NB4 (cell line): ENCODE data around the gene PTPRS.

Experiments used
- DNase-seq: peaks from one replicate; pipeline ENCODE4 v3.0.0; 2010; ENCODE audit warnings: low read depth
- H3K4me3 ChIP-seq: one replicate; pipeline ENCODE4 v1.5.1; 2011; ENCODE audit warnings: mild to moderate bottlenecking, low read depth, low read length, moderate library complexity
- CTCF ChIP-seq: IDR thresholded peaks from one replicate; pipeline ENCODE4 v1.5.1; 2012; ENCODE audit warnings: low read depth, low read length
- MAX ChIP-seq: IDR thresholded peaks from 2 replicates; pipeline ENCODE4 v1.6.1; 2011; ENCODE audit warnings: low read depth, low read length
- MYC ChIP-seq: IDR thresholded peaks from 2 replicates; pipeline ENCODE4 v1.6.1; 2011; ENCODE audit warnings: low read depth, low read length
- POLR2A ChIP-seq: IDR thresholded peaks from 2 replicates; pipeline ENCODE4 v1.6.1; 2011; ENCODE audit warnings: mild to moderate bottlenecking; ENCODE audit not compliant: insufficient read length; ENCODE audit errors: extremely low read depth

PTPRS gene

GRCh38 chr19:5303208-5303607 is 37.4 kb downstream of the PTPRS start:
- no peak for TF ChIP-seq CTCF
- no peak for TF ChIP-seq MYC
- no peak for TF ChIP-seq MAX
- no peak for TF ChIP-seq POLR2A
- no peak for DNase-seq
- H3K4me3 ChIP-seq: no peak overlapping the region

GRCh38 chr19:5302396-5302795 is 38.2 kb downstream of the PTPRS start:
- no peak for TF ChIP-seq MAX
- no peak for TF ChIP-seq POLR2A
- no peak overlapping the region for H3K4me3 ChIP-seq
- no peak for DNase-seq

- H3K4me3 ChIP-seq: no peak overlapping the region
- DNase-seq: no peak
- TF ChIP-seq MYC: no peak
- no peak for TF ChIP-seq POLR2A
- no peak for TF ChIP-seq MAX
- TF ChIP-seq CTCF: no peak
These were observed 41.5 kb downstream of the PTPRS start for GRCh38 chr19:5299137-5299536.

GRCh38 chr19:5298471-5298901 is 42.1 kb downstream of the PTPRS start:
- no peak overlapping the region for H3K4me3 ChIP-seq
- no peak for DNase-seq
- no peak for TF ChIP-seq POLR2A
- no peak for TF ChIP-seq MYC
- no peak for TF ChIP-seq CTCF
- TF ChIP-seq MAX: no peak

- no peak overlapping the region for H3K4me3 ChIP-seq
- TF ChIP-seq MYC (no peak), CTCF (no peak), POLR2A (no peak), MAX (no peak)
- DNase-seq: no peak
These were observed 43.3 kb downstream of the PTPRS start for GRCh38 chr19:5297272-5297669.

- no peak for TF ChIP-seq MAX
- TF ChIP-seq CTCF: no peak
- no peak for TF ChIP-seq POLR2A
- no peak for TF ChIP-seq MYC
- no peak overlapping the region for H3K4me3 ChIP-seq
- no peak for DNase-seq
These were observed 43.9 kb downstream of the PTPRS start for GRCh38 chr19:5296457-5297271.
